ENCODE data around the gene SSH3. TPM values are rescaled to one million over a fixed set of nuclear protein-coding genes. Genes with fewer than 3 reads are reported as not detected.

Gene SSH3
- total and polyA plus RNA-seq, 2 donors (not counting 1 experiment from before 2014, with no cell fraction given) = 6.9 to 15.7 TPM

GRCh38 chr11:67266449-67267187 lies 36.7 kb upstream of the SSH3 start, which contains the start of gene GRK2:
TSS of gene GRK2 (plus strand) at chr11:67266473. CDS start at chr11:67266700, 227 bp downstream.
- TF ChIP-seq CTCF (conservative IDR thresholded peaks at IDR 0.05 in 1 of 2, IDR thresholded peaks at IDR 0.05 in 1 of 2; ENCODE audit: low read depth in 1 of 2, low read length in 2 of 2) = no peak
- TF ChIP-seq EZH2 (IDR thresholded peaks at IDR 0.05; ENCODE audit: low read length, missing control alignments) = no peak
- Histone ChIP-seq H3K4me3 (replicated peaks in 1 of 4; ENCODE audit: control extremely low read depth in 1 of 4, insufficient read depth in 1 of 4, low read depth in 3 of 4, low read length in 4 of 4) (peak within 1 kb of the TSS; percentile 69 to 93 (median 78)), H3K27ac (ENCODE audit: insufficient read depth, low read length) (peak within 1 kb of the TSS; percentile 20), H3K4me1 (ENCODE audit: control insufficient read depth, extremely low read depth, insufficient read depth, low read length) (peaks cover 36% of the 10 kb centered on the region), H3K9me3 (ENCODE audit: control insufficient read depth, insufficient read depth, low read depth, low read length) (no peaks in the 10 kb centered on the region), H2AFZ (ENCODE audit: low read length) (peak within 1 kb of the TSS; percentile 64), H3K27me3 (ENCODE audit: control insufficient read depth, insufficient read depth, low read length) (no peaks in the 10 kb centered on the region), H3K9ac (ENCODE audit: insufficient read depth, low read length) (peak within 1 kb of the TSS; percentile 75), H3K79me2 (ENCODE audit: control insufficient read depth, insufficient read depth, low read length) (peaks cover 47% of the 10 kb centered on the region), H3K4me2 (ENCODE audit: extremely low read depth, insufficient read depth, low read length) (peak within 1 kb of the TSS; percentile 99), H4K20me1 (ENCODE audit: control insufficient read depth, extremely low read depth, insufficient read depth, low read length) (no peaks in the 10 kb centered on the region), H3K36me3 (ENCODE audit: control insufficient read depth, insufficient read depth, low read length) (peaks cover 9% of the 10 kb centered on the region)
- peak in 1 of 2 donors; percentile 39 for DNase-seq (ENCODE audit: low read depth in 2 of 2)

DNA sequence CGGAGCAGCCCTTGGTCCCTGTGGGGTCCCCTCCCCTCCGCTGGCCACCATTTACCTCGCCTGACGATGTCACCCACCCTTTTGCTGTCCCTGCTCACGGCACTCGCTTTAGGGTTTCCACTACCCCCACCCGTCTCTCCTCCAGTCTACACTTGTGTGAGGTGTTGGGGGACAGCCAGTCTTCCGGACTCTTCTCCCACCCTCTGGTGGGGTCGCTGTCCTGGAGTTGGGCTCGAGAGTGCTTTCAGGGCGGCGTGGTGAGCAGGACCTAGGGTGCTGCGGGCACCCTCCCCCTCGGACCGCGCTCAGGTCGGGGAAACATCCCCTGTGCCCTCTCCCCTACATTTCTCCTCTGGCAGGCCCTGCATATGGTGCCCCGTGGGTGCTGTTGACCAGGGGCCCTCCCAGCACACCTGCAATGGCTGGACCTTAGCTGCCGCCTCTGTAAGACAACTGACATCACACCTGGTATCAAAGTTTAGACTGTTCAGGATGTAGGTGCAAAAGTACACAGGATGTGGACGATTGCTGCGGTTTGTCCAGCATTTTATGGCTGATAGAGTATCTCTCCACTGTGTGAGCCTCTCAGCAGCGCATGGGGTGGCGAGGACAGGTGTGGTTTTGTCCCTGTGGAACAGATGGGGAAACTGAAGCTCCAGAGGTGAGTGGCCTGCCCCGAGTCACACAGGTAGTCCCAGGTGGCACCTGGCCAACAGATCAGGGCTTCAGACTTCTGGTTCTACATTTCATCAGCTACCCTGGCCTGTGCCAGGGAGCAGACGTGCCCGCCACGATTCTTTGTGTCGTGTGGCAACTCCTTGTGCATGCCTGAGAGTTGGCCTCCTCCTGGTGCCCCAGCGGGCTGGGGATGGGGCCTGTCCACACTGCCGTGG lies 35.9 kb upstream of the SSH3 start:
- Histone ChIP-seq H3K9me3 (ENCODE audit: control insufficient read depth, insufficient read depth, low read depth, low read length) (no peaks in the 10 kb centered on the region), H3K79me2 (ENCODE audit: control insufficient read depth, insufficient read depth, low read length) (peaks cover 55% of the 10 kb centered on the region), H3K4me2 (ENCODE audit: extremely low read depth, insufficient read depth, low read length) (peak overlapping the region; percentile 99), H3K27me3 (ENCODE audit: control insufficient read depth, insufficient read depth, low read length) (no peaks in the 10 kb centered on the region), H3K4me3 (replicated peaks in 1 of 4; ENCODE audit: control extremely low read depth in 1 of 4, insufficient read depth in 1 of 4, low read depth in 3 of 4, low read length in 4 of 4) (peak overlapping the region; percentile 69 to 93 (median 78)), H3K9ac (ENCODE audit: insufficient read depth, low read length) (peak overlapping the region; percentile 75), H4K20me1 (ENCODE audit: control insufficient read depth, extremely low read depth, insufficient read depth, low read length) (no peaks in the 10 kb centered on the region), H3K36me3 (ENCODE audit: control insufficient read depth, insufficient read depth, low read length) (peaks cover 12% of the 10 kb centered on the region), H3K4me1 (ENCODE audit: control insufficient read depth, extremely low read depth, insufficient read depth, low read length) (peaks cover 42% of the 10 kb centered on the region), H3K27ac (ENCODE audit: insufficient read depth, low read length) (peak overlapping the region; percentile 20), H2AFZ (ENCODE audit: low read length) (no peak overlapping the region)
- TF ChIP-seq EZH2 (IDR thresholded peaks at IDR 0.05; ENCODE audit: low read length, missing control alignments) (no peak), CTCF (conservative IDR thresholded peaks at IDR 0.05 in 1 of 2, IDR thresholded peaks at IDR 0.05 in 1 of 2; ENCODE audit: low read depth in 1 of 2, low read length in 2 of 2) (no peak)
- DNase-seq (ENCODE audit: low read depth in 2 of 2) = no peak

Measured in fibroblast of lung (primary cell).